GM10266 (cell line): ENCODE data around the gene KCNJ5.

ENCODE experiments used
- DNase-seq: peaks from one replicate; pipeline ENCODE4 v3.0.0; 2012; ENCODE audit errors: extremely low spot score
- TF ChIP-seq, protein P1 (sequence below): IDR thresholded peaks from 2 replicates; pipeline ENCODE4 v1.5.1; 2012; ENCODE audit warnings: mild to moderate bottlenecking, low read depth; ENCODE audit not compliant: control insufficient read depth, insufficient read depth; ENCODE audit errors: missing control alignments

Gene KCNJ5

DNA sequence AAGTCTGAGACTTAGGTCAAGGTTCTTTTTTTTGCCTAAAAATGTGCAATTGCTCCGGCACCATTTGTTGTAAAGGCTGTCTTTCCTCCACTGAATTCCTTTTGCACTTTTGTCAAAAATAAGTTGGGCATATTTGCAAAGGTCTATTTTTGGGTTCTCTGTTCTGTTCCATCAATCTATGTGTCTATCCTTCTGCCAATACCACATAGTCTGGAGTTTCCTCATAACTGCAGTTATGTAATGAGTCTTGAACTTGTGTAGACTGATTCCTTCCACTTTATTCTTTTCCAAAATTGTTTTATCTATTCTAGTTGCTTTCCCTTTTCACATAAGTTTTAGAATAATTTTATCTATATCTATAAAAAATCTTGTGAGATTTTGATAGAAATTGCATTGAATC is 6.7 kb downstream of the KCNJ5 start:
- DNase-seq, result no peak
- TF ChIP-seq, protein P1, sequence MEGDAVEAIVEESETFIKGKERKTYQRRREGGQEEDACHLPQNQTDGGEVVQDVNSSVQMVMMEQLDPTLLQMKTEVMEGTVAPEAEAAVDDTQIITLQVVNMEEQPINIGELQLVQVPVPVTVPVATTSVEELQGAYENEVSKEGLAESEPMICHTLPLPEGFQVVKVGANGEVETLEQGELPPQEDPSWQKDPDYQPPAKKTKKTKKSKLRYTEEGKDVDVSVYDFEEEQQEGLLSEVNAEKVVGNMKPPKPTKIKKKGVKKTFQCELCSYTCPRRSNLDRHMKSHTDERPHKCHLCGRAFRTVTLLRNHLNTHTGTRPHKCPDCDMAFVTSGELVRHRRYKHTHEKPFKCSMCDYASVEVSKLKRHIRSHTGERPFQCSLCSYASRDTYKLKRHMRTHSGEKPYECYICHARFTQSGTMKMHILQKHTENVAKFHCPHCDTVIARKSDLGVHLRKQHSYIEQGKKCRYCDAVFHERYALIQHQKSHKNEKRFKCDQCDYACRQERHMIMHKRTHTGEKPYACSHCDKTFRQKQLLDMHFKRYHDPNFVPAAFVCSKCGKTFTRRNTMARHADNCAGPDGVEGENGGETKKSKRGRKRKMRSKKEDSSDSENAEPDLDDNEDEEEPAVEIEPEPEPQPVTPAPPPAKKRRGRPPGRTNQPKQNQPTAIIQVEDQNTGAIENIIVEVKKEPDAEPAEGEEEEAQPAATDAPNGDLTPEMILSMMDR, result no peak

DNA sequence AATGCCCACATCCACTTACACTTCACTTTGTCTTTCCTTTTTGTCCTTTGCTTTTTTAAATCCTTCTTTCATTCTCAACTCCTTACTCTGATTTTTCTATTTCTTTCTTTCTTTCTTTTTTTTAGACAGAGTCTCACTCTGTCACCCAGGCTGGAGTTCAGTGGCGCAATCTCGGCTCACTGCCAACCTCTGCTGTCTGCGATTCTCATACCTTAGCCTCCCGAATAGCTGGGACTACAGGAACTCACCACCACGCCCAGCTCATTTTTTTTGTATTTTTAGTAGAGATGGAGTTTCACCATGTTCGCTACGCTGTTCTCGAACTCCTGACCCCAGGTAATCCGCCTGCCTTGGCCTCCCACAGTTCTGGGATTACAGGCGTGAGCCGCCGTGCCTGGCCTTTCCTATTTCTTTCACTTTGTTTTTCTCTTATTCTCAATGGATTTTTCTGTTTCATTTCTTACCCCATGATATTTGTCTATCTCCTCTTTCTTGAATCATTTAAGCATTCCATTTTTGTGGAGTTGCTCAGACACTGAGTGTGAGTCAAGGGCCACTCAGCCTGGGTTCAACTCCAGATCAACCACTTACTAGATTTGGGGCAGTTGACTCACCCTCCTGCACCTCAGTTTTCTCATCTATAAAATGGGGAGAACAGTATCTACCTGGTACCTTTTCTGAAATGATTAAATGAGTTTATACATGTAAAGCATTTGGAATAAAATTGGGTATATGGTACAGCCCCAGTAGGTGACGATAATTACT is 7.6 kb downstream of the KCNJ5 start:
- no peak for DNase-seq
- TF ChIP-seq, protein P1, result no peak

DNA sequence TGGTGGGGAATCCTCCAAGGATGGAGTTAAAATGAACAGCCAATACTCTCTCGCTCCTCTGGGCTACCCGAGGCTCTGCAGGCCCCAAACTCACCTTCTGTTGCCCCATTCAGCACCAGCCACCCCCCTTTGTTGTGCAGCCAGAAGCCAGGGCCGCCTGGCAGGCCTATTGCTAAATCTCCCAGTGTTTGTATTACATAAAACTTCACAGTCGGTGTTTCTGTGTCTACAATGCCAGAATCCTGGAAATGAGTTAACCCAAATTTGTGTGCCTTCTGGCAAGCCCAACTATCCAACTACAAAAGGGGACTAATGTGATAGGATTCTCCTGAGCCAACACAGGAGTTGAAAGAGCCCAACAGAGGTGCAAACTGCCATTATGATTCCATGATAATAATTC is 9.3 kb downstream of the KCNJ5 start:
- TF ChIP-seq, protein P1, result no peak
- no peak for DNase-seq

DNA sequence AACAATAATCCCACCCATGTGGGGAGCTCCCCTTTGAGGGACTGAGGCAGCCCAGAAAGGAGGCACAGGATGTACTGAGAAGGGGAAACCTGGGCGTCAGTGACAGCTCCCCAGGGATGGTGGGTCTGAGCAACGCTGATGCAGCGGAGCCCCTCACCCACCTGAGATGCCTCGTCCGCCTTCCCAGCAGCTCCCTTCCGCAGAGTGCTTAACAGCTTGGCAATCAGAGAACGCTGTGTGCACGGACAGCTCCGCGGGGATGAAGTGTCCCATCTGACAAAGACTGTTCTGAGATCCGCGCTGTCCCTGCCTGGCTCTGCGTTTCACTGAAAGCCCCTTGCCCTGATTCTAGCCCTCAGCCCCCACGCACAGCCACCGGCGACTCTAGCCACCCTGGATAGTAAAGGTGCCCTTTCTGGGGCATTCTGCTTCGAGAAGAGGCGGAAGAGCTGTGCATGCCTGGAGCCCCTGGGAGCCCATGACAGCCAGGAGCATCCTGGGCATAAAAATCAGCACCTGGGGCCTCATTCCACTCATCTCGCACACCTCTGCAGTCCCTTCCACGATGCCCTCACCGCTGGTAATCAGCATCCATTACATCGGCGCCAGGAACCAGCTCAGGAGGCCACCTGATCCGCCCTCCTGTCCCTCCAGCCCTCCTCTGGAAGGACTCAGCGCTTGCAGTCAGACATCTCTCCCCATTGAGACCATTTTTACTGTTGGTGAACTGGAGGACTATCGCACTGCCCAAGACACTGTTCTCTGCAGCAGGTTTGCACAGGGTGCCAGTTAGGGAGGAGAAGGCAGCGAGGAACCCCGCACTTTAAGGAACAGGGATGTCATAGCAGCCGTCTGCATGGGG is 10.7 kb downstream of the KCNJ5 start:
- TF ChIP-seq, protein P1, result no peak
- no peak for DNase-seq

DNA sequence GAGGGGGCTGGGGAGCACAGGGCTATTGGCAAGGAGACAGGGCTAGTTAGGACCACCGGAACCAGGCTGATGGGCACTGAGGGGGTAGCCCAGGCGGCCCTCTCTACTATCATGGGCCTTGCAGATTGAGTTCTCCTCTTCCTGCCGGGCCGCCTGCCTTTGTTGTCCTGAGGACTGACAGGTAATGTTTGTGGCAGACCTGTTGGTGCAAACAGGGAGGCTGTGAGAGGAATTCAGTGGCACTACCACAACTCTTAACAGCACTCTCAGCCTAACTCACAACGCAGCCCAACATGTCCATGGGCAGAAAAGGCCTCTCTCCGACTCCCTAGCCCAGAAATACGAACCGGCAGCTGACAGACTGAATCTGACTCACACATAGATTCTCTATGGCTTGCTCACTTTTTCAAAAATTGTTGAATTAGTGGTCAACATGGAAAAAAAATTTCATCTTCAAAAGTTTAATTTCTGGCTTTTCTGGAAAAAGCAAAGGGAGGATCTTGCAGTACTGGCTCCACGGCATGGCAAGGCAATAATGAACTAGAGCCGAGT is 11.4 kb downstream of the KCNJ5 start:
- no peak for DNase-seq
- TF ChIP-seq, protein P1, result no peak

DNA sequence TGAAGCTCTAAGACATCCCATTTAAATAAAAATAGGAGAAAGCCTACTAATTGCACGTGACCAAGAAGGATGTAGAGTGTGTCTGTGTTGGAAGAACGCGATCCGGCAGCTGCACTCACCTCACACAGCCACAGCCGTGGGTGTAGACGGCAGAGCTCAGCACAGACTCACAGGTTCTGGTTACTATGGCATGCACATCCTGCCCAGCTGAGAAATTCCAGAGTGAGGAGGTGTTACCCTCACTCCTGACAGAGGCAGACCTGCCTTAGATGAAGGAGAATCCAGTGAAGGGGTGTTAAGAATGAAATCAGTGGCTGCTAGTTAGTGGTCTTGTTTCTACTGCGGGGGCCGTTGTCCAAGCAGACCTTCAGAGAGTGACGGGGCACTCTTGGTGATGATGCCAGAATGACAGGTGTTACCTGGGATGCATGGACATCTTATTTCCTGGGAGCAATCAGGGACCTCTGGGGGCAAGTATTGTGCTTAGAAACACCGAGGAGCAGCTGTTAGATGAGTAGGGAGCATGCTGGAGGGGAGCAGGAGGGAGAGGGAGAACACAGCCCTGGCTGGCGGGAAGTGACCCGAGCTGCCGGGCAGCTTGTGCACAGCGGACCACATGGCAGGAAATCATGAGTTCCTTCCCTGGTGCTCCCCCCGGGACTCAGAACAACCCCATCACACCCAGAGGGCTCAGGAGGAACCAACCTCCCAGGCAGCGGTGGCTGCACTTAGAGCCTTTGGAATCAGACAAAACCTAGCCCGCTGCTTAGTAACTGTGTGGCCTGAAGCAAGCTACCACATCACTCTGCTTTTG is 12.3 kb downstream of the KCNJ5 start:
- TF ChIP-seq, protein P1, result no peak
- no peak for DNase-seq
